NCI-H1436 treated with DMSO at 0.1 percent for 48 hours (cell line): ENCODE data around the gene LCLAT1.

Source experiments
- DNase-seq: peaks from one replicate; lab custom pipeline; 2025; lab: John Stamatoyannopoulos, UW

The LCLAT1 gene

DNA sequence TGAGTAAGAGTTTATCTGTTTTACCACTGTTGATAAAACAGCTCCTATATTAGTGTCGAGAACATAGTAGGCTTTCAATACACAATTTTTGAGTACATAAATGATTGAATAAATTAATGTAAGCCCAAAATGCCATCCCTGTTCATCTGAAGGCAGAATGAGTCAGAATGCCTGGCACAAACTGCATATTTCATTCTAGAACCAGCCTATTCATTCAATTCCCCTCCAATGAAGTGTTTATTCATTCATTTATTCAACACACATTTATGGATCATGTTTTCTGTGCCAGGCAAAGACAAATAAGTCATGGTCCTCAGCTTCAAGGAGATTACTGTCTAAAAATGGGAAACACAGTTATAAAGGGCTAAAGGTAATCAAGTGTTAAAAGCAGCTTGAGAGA, 22.8 kb upstream of the LCLAT1 start:
- no peak for DNase-seq

DNA sequence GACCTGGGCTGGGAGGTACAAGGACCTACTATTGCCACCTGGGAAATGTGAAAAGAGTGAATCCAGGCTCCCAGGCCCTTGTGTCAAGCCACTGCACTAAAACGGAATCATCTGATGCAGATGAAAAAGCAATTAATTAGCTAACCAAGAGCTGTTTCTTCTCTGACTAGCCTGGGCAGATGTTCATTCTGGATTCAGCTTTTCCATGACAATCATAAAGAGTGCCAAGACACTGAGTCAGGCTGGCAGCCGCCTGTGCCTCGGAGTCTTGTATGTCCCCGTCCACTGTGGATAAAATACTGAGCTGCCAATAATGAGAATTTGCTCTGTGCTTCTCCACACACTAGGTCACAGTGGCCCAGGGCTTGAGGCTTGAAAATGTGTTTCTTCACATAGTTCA, 21.7 kb upstream of the LCLAT1 start:
- no peak for DNase-seq

GRCh38 chr2:30427606-30428347, 19.3 kb upstream of the LCLAT1 start:
- no peak for DNase-seq

DNA sequence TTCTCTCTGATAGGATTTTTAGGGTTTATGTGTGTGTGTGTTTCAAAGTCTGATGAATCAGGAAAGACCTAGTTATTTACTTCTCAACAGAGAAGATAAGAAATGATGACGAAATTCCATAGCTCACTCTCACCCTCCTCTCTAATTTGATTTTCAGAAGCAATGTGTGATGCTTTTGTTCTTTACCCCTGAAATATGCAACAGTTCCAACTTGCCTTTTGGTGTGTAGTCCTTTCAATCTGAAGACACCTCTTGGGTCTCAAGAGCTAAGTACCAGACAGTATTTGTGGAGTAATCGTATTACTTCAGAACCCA, 18.7 kb upstream of the LCLAT1 start:
- DNase-seq, result no peak

GRCh38 chr2:30428827-30429461, 18.1 kb upstream of the LCLAT1 start:
- DNase-seq, result no peak

DNA sequence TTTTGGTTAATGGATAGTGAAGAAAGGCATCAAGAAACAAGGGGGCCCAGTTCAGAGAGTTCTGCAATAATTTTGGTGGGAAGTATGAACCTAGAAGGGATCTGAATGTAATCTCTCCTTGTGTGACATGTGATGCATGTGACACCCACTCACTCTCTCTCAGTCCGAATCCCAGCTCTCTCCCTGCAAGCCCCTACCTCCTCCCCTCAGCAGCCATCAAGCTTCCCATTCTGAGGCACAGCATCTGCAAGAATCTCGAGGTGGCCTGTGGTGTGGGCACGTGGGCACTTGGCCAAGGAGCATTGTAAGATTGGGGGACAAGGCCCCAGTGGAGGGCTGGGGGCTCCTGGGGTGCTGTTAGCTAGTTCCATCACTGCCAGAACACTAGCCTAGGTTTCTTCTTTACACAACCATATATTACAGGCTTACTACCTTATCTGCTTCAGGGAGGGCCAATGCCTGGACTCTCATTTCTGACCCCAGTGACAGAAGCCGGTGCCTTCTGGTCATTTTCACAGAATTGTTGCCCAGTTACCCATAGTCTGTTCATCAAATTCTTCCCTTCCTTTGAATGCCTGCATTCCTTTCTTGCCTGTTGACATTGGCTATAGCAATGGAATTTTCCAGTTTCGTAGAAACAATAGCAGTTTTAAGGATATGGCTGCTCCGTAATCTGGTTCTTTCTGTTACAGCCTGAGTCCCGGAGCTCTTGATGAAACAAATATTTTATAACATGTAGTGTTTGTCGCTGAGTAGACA, 13.3 kb upstream of the LCLAT1 start:
- no peak for DNase-seq

DNA sequence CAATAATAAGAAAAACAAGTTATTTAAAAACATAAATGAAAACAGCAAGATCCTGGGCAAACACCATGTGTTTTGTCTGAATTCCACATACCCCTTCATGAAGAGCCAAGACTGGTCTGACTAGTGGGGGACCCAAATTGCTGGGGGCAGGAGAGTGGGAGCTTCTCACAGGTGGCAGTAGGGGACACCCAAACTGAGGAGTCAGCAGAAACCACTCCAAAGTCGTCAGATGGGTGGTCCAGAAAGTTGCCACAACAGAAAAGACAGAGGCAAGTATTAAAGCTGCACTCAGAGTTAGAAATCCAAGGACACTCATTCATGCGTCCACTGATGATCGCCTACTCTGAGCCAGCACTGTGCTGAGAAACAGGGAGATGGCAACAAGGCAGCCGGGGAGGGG, 12.3 kb upstream of the LCLAT1 start:
- no peak for DNase-seq

GRCh38 chr2:30436859-30437435, 10.1 kb upstream of the LCLAT1 start:
- DNase-seq, result no peak

DNA sequence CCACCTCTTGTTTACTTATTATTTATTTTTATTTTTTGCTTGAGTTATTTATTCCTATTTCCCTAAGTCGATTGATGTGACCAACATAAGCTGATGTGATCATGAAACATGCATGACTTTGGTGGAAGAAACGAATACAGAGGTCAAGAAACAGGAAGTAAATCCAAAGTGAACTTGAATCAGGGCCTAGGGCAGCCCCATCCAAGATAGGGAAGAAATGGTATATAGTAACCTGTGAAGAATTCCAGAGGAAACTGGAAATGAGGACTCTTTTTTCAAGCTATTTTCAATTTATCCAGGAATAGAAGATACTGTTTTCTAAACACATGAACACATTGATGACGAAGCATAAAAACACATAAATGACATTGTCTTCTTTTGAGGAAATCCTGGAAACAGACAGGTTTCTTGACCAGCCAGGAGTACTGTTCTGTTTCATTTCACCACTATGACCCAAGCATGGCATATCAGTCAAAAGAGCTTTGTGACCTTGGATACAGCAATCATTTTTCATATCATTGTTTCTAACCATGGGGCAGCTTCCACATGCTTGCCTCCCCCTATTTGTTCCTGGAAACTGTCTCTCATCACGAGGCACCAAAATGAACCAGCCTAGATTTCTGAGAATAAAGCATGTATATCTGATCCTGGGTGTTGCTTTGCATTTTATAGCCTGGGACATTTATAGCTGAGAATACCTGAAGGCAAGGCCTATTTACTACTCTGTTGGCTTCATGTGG, 9.1 kb upstream of the LCLAT1 start:
- DNase-seq, result no peak

DNA sequence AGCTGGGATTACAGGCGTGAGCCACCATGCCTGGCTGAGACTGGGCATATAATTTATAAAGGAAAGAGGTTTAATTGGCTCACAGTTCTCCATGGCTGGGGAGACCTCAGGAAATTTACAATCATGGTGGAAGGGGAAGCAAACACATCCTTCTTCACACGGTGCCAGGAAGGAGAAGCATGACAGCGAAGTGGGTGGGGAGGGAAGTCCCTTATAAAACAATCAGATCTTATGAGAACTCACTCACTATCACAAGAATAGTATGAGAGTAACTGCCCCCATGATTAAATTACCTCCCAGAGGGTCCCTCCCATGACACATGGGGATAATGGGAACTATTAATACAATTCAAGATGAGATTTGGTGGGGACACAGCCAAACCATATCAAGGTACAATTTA, 7.8 kb upstream of the LCLAT1 start:
- no peak for DNase-seq

DNA sequence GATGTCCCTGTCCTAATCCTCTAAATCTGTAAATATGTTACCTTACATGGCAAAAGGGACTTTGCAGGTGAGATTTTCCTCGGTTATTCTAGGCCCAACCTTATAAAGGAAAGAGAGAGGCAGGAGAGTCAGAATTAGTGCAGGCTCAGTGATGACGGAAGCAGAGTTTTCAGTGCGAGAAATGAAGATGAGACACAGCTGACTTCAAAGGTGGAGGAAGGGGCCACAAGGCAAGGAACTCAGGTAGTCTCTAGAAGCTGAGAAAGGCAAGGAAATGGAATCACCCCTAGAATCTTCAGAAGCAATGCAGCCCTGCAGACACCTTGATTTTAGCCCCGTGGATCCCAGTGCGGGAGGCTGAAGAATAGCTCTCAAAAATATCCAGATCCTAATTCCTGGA, 7.2 kb upstream of the LCLAT1 start:
- DNase-seq, result no peak

DNA sequence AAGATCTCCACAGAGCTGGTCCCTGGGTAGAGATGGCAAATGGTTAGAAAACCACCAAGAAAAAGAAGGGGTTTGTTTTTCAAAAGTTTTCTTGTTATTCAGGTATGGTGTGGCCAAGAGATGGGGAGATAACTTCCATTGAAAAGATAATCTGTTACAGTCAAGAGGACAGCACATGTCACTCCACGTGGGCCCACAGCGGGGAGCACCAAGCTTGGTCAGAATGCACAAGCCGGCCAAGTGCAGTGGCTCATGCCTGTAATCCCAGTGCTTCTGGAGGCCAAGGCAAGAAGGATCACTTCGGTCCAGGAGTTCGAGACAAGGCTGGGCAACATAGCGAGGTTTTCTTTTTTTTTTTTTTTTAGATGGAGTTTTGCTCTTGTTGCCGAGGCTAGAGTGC, 6.0 kb upstream of the LCLAT1 start:
- DNase-seq, result no peak

DNA sequence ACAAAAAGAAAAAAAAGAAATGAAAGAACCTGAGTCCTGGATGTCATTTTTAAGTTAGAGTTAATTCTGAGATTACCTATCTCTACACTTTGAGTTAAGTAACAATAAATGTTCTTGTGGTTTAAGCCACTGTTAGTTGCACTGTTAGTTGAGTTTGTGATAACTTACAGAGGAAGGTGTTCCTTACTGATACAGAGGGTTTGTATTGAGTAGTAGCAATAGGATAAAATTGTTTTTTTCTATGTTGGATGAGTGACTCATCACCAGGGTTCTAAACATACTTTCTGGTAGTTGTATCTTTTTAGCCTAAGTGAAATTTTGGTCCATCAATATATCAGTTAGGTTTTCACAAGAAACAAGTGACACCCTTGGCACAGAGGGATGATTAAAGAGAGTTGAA, 4.0 kb upstream of the LCLAT1 start:
- no peak for DNase-seq

DNA sequence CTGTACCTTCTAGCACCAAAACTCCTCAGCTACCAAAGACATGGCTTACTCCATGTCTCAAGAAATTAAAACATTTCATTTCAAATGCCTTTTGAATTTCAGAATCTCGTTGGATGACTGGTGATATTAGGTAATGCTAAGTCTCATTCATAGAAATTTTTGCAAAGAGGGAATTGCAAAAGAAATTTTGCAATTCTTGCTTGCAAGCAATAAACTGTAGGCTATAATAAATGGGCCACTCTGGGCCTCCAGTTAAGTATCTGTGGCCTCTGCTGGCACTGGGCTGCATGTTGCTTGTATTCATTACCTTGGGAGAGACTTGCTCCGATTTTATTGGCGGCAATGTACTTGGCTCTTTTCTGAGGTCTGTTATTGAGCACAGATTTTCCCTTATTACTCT, 2.8 kb upstream of the LCLAT1 start:
- DNase-seq, result no peak

- DNase-seq, result no peak
Measured at GRCh38 chr2:30445266-30445821, 1.7 kb upstream of the LCLAT1 start.

GRCh38 chr2:30446602-30447148, 371 bp upstream of the LCLAT1 start:
- DNase-seq, result no peak

GRCh38 chr2:30448308-30448707, 1.3 kb downstream of the LCLAT1 start:
- DNase-seq, result no peak

- no peak for DNase-seq
Measured at GRCh38 chr2:30448866-30449265, 1.8 kb downstream of the LCLAT1 start.

DNA sequence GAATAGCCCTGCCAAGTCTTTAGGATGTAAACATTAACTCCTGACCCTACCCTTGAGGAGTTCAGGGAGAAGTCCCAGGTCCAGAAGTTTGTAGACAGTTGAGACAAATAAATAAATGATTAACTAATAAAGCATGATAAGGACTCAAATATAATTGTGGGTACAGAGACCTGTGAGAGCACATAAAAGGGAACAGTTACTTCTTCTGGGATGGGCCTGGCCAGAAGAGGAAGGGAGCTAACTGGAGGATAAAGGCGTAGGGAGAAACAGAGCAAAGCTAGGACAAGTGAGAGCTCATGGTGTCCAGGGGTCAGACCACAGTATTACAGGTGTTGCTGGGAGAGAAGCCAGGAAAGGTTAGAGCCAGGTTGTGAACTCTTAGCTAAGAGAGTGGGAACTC, 3.0 kb downstream of the LCLAT1 start:
- DNase-seq, result no peak

GRCh38 chr2:30453498-30453897, 6.5 kb downstream of the LCLAT1 start:
- DNase-seq, result no peak

DNA sequence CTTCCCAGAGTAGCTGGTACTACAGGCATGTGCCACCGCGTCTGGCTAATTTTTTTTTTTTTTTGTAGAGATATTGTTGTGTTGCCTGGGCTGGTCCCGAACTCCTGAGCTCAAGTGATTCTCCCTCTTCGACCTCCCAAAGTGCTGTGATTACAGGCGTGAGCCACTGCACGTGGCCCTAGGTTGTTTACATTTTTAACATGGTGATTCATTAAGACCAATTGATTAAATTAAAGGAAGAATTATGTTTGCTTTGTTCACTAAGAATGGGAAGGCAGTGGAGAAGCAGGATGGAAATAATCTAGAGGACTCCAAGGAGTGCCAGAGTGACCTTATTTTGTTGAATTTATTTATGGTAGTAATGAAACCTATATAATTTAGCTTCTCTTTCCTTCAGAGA, 7.5 kb downstream of the LCLAT1 start:
- no peak for DNase-seq
